AG04449 (cell line): ENCODE data around the gene MYCBPAP.

Source experiments
- CTCF ChIA-PET: fragments of 350-600 bp; formaldehyde crosslinking; extraction: SDS; loops from one replicate; lab custom pipeline; 2021; ENCODE audit warnings: antibody characterized with exemption; lab: Yijun Ruan, JAX
- POLR2A ChIA-PET: fragments of 400-600, 350-600 bp; formaldehyde crosslinking; extraction: SDS; loops from one replicate; lab custom pipeline; 2020; ENCODE audit warnings: antibody characterized with exemption, inconsistent platforms; lab: Yijun Ruan, JAX
- DNase-seq: peaks from one replicate; pipeline ENCODE4 v3.0.0-alpha.2; 2010; ENCODE audit warnings: low read depth, low spot score
- H3K4me3 ChIP-seq: 2 replicates; pipeline ENCODE4 v1.5.1; 2011; ENCODE audit warnings: low read depth, mild to moderate bottlenecking, control low read depth, low read length
- TF ChIP-seq, protein P1 (sequence below): IDR thresholded peaks from one replicate; pipeline ENCODE4 v1.5.1; 2011; ENCODE audit warnings: mild to moderate bottlenecking, moderate library complexity, low read length, control low read depth, inconsistent platforms; ENCODE audit not compliant: insufficient read depth; ENCODE audit errors: missing control alignments

The MYCBPAP gene

DNA sequence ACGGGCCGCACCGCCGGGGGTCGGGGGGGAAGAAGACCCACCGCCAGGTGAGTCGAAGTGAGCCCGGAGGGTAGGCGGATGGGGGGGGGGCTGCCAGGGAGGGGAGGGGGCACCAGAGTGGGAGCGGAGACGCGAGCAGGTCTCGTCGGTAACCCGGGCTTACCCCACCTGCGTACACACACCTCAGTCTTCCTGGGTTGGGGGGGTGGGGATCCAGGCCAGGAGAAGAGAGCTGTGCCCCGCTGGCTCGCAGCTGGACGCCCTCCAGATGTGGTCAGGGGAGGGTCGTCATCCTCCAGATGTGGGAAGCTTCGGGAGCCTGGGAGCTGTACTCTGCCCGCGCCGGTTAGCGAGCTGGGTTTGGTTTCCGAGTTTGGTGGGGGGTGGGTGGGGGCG, 53.5 kb downstream of the MYCBPAP start:
- TF ChIP-seq, protein P1, sequence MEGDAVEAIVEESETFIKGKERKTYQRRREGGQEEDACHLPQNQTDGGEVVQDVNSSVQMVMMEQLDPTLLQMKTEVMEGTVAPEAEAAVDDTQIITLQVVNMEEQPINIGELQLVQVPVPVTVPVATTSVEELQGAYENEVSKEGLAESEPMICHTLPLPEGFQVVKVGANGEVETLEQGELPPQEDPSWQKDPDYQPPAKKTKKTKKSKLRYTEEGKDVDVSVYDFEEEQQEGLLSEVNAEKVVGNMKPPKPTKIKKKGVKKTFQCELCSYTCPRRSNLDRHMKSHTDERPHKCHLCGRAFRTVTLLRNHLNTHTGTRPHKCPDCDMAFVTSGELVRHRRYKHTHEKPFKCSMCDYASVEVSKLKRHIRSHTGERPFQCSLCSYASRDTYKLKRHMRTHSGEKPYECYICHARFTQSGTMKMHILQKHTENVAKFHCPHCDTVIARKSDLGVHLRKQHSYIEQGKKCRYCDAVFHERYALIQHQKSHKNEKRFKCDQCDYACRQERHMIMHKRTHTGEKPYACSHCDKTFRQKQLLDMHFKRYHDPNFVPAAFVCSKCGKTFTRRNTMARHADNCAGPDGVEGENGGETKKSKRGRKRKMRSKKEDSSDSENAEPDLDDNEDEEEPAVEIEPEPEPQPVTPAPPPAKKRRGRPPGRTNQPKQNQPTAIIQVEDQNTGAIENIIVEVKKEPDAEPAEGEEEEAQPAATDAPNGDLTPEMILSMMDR: no peak
- POLR2A ChIA-PET: no interaction called here
- CTCF ChIA-PET: interaction anchor here (0.9 to 7.0 kb wide), 9 partner anchors 10 to 133 kb away, joined by 3 to 69 read pairs (median 3); no protein-coding TSS in a partner anchor
- no peak overlapping the region for H3K4me3 ChIP-seq
- no peak for DNase-seq

DNA sequence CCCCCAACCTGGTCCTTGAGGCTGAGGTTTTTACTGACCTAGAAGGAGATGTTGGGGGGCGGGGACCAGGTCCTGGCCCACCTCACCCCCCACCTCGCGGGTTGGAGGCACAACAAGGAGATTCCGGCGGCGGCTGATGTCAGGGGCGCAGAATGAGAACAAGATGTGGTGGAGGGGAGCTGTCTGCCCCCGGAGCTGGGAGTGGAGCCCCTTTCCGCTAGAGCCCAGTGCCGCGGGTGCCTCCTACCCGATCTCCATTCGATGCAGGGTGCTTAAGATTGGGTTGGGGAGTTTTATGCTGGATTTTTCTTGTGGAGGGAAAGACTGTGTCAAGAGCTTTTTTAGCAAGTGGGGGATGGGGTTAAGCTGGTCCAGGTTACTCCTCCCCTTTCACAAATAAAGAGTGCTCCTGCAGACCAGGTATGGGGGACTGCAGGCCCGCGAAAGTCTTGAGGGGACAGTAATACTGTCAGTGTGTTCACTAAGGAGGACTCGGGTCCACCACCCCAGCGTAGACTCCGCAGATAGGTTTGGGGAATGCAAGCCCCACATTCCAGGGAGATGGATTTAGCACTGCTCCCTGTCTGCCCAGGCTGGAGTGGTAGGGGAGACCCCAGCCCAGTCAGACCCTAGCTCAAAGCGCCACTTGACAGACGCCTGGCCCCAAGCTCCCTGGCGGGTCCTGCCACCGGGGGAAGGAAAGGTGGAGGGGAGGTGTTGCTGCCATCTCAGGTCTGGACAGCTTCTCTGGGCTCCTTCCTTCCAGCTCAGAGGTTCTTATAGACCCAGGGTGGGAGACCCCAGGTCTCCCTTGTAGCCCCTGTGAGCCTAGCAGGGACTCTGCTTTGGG, 54.2 kb downstream of the MYCBPAP start:
- POLR2A ChIA-PET: no interaction called here
- TF ChIP-seq, protein P1: no peak
- CTCF ChIA-PET: interaction anchor here (0.6 to 7.0 kb wide), 12 partner anchors 11 to 132 kb away, joined by 3 to 69 read pairs (median 3); no protein-coding TSS in a partner anchor
- H3K4me3 ChIP-seq: no peak overlapping the region
- no peak for DNase-seq

DNA sequence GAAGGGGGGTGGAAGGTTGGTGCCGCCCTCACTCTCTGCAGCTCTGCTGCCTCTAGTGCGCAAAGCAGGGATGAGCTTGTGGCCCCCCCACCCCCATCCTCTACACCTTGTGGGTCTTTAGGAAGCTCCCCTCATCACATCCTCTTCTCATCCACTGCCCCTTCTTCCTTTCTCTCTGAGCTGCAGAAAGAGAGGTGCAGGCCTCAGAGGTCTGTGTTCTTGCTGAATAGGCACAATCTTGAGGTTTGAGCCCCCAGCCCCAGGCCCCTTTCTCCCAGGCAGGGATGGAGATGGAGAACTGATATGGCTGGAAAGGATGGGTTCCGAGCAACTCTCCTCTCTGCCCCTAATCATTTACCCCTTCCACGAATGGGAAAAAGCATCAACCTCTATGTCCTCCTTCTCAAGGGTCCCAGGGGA, 54.9 kb downstream of the MYCBPAP start:
- no peak overlapping the region for H3K4me3 ChIP-seq
- no peak for DNase-seq
- TF ChIP-seq, protein P1: peak; percentile 5
- CTCF ChIA-PET: interaction anchor here (1.1 to 7.0 kb wide), 7 partner anchors 10 to 132 kb away, joined by 3 to 69 read pairs (median 11); no protein-coding TSS in a partner anchor
- POLR2A ChIA-PET: no interaction called here

DNA sequence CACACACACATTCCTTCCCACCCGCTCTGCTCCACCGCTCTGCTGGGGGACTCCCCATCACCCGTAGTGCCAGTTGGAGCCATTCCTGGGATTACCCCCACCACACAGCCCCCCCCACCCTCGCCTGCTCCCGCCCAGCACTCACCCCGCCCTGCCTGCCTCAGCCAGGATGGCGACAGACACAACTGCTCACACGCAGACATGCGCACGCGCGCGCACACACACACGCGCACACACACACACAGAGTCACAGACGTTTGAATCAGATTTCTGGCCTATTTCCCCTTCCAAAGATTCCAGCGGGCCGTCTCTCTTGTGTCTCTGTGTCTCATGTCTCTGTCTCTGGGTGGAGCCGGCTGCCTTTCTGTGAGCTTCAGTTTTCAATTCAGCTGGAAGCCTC, 56.7 kb downstream of the MYCBPAP start:
- H3K4me3 ChIP-seq: no peak overlapping the region
- no peak for DNase-seq
- ChIA-PET CTCF (interaction anchor here (0.9 to 7.0 kb wide), 6 partner anchors 14 to 130 kb away, joined by 3 to 69 read pairs (median 12); no protein-coding TSS in a partner anchor), POLR2A (no interaction called here)
- TF ChIP-seq, protein P1: no peak

DNA sequence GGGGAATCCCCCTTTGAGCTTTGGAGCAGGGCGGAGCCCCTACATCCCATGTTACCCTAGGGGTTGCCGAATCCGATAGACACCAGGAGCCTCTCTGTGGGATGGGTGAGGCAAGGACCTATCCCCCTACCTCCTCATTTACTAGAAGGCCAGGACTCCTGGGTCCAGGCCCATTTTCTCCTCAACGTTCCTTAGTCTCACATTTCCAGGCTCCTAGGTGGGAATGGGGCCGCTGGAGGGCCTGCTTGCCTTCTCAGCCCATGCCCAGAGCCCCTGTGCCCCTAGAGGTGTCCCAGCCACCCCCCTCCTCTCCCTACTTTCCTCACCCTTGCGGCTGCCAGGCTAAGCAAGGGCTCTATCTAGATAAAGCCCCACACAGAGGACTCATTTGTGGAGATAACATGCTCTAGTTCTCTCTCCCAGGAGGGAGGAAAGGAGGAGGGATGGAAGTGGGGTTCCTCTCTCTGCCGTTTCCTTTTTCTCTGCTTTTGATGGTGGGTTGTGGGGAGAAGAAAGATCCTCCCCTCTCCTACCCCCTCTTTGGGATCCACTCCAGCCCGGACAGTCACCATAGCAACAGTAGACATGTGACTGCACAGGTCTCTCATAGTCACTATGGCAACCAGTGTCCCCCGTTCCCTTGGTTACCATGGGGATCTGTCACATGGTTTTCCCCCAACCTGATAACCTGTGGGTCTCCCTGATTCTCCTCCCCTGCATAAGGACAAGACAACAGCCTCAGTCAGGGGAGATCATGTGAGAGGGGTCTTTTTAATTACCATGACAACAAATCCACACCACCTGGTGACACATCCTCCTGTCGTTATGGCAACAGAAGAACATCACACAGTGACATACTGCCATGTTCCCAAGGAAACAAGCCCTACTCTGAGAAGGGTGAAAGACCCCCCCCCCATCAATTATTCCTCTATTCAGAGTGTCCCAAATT, 57.4 kb downstream of the MYCBPAP start:
- TF ChIP-seq, protein P1: no peak
- DNase-seq: no peak
- H3K4me3 ChIP-seq: no peak overlapping the region
- ChIA-PET CTCF (interaction anchor here (0.9 to 7.0 kb wide), 5 partner anchors 14 to 127 kb away, joined by 3 to 69 read pairs (median 3); no protein-coding TSS in a partner anchor), POLR2A (no interaction called here)
